NCI-H2171 (cell line): ENCODE data around the gene GJC2.

ENCODE experiments used
- DNase-seq: peaks from one replicate; lab custom pipeline; 2025; lab: John Stamatoyannopoulos, UW

GJC2 gene

DNA sequence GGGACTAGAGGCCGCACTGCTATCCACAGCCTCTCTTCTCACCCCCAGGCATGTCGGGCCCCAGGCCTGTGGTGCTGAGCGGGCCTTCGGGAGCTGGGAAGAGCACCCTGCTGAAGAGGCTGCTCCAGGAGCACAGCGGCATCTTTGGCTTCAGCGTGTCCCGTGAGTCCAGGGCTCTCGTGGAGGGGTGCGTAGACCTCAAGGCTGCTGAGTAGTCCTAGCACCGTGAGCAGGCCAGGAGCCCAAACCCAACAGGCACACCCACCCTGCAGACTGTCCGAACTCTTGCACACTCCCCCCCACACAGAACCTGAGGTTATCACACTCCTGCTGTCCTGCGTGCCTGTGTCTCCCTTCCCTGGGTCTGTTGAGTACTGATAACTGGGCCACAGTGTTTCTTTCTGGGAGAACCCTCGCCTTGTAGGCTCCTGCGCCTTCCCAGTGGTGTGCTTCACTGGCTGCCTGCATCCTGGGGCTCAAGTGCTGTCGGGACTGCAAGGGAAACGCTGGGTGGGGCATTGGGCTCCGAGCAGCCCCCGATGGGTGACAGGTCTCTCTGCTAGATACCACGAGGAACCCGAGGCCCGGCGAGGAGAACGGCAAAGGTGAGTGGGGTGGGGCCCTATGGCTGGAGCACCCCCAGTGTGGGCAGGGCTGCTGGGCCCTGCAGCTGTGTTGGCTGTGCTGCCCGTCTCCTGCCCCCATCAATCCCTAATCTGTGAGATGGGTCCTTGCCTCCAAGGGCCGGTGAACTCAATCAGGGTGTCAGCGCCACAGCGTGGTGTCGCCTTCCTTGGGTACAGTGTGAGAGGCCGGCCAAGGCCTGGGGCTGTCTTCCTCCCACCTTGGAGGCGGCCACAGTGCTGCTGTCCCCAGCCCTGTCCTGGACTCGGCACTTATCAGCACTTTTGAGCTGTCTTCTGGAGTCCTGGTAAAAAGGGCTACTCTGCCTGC, 4.0 kb upstream of the GJC2 start:
- no peak for DNase-seq

DNA sequence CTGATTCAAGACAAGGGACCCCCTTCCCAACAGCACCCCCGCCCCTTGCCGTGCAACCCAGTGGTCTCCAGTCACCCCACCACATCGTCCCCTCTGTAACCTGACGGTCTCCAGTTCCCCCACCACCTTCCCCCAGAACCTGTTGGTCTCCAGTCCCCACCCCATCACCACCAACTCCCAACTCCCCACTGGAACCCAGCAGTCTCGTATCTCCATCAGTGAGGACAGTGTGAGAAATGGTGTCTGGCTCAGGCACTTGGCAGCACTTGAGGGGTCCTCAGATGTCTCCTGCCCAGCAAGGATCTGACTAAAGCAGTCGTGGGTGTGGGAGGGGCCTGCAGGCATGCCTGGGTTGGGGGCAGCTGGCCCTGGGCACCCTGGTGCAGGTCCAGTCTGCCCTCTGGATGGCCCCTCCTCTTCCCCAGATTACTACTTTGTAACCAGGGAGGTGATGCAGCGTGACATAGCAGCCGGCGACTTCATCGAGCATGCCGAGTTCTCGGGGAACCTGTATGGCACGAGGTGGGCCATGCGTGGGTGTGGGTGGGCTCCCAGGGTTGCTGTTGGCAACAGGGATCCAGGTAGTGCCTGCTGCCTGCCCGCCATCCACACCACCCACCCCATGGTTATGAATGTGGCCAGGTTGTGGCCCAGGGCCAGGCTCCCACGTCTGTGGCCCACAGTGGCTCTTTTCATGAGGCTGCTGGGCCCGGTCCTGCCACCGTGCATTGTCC, 3.1 kb upstream of the GJC2 start:
- DNase-seq = no peak

DNA sequence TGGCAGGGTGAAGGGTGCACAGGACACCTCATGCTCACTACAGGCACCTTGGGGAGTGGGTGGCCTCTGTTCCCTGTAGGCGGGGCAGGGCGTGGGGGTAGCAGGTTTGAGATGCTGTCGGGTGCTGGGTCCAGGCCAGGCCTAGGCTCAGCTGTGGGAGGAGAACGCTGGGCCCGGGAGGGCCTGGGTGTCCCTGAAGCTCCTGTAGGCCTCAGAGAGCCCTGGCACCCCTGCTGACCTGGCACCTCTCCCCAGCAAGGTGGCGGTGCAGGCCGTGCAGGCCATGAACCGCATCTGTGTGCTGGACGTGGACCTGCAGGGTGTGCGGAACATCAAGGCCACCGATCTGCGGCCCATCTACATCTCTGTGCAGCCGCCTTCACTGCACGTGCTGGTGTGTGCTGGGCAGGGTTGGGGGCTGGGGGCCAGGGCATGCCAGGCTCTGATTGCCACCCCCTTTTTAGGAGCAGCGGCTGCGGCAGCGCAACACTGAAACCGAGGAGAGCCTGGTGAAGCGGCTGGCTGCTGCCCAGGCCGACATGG, 2.5 kb upstream of the GJC2 start:
- DNase-seq = no peak

DNA sequence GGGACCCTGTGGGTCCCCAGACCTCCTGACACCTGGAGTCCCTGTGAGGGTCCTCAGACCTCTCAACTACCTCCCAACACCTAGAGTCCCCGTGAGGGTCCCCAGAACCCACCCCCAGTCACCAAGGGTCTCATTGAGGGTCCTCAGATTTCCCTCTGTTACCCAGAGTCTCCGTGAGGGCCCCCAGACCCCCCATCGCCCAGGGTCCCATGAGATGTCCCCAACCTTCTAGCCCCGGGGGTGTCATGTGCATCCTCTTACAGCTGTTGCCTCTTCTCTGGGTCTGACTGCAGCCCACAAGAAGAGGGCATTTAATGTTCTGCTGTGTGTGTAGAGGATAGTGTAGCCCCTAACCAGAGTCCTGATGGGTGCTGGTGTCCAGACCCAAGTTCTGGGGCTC, 2.0 kb upstream of the GJC2 start:
- DNase-seq = no peak

DNA sequence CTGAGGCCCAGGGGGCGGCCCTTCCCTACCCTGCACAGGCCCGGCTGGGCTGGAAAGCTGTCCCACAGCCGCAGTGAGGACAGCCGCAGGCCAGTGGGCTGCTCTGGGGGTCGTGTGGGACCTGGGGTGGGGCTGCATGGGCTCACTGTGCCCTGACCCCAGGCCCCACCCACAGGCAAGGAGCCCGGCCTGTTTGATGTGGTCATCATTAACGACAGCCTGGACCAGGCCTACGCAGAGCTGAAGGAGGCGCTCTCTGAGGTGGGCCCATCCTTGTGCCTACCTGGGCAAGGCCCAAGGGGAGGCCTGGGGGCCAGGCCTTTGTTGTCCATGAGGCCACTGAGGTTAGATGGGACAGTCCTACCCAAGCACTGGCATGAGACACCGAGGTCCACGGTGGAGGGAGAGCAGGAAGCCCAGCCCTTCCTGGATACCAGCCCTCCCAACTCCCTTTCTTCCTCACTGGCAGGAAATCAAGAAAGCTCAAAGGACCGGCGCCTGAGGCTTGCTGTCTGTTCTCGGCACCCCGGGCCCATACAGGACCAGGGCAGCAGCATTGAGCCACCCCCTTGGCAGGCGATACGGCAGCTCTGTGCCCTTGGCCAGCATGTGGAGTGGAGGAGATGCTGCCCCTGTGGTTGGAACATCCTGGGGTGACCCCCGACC, 1.4 kb upstream of the GJC2 start:
- DNase-seq = no peak

DNA sequence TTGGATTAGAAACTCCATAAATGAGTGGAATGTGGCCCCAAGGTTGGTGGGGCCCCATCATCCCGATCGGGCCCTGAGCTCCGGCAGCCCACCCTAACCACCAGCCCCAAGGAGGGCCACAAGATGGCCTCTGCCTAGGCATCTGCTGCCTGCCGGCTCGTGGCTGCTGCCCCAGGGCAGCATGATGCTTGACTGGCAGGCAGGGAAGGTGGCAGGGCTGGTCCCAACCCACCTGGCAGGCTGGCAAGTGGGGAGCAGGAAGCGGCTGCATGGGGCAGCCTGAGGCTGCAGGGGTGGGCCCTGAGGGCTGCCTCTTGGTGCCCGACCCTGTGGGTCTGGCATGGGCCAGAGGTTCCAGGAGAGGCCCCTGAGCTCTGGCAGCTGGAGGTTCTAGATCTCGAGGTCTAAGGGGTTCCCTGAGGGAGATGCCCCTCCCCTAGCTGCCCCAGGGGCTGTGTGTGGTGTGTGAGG, 760 bp upstream of the GJC2 start:
- DNase-seq = no peak

DNA sequence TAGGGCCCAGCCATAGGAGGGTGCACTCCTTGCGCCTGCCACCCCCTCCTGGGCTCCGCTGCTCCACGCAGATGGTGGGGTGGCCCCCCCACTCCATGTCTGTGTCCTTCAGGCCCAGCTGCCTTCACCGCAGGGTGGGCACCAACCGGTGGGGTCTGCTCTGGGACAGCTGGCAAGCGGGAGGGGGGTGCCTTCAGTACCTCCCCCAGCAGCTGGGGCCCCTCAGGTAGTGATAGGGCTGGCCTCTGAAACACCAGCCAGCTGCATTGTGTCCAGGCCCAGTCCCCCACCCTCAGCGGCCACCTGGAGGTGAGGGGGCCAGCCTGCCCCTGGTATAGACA, 360 bp downstream of the GJC2 start:
- no peak for DNase-seq

DNA sequence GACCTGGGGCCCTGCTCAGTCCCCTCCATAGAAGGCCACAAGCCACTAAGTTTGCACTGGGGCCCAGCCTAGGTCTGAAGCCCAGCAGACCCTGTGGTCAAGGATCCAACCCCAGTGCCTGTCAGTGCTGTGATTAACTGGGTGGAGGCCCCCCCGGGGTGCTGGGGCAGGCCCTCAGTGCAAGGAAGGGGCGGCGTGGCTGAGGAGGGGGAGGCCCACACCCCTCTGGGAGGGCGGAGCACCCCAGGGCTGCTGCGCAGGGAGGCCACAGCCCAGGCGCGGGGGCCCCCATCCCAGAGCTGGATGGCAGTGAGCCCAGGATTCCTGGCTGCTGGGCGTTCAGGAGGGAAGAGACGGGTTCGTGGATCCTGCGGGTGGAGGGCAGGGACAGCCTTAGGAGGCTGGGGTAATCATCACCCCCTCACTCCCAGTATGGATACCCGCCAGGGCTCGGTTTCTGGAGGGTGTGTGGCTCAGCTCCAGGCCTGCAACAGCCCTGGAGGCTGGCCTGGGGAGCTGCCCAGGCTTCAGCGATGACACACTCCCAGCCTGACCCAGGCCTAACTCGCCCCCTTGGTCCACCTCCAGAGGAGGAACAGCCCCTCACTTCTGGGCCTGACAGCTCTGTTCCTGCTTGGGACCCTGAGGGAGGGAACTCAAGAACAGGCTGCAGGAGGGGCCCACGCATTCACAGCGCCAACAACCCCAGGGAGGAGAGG, 890 bp downstream of the GJC2 start:
- DNase-seq = no peak

DNA sequence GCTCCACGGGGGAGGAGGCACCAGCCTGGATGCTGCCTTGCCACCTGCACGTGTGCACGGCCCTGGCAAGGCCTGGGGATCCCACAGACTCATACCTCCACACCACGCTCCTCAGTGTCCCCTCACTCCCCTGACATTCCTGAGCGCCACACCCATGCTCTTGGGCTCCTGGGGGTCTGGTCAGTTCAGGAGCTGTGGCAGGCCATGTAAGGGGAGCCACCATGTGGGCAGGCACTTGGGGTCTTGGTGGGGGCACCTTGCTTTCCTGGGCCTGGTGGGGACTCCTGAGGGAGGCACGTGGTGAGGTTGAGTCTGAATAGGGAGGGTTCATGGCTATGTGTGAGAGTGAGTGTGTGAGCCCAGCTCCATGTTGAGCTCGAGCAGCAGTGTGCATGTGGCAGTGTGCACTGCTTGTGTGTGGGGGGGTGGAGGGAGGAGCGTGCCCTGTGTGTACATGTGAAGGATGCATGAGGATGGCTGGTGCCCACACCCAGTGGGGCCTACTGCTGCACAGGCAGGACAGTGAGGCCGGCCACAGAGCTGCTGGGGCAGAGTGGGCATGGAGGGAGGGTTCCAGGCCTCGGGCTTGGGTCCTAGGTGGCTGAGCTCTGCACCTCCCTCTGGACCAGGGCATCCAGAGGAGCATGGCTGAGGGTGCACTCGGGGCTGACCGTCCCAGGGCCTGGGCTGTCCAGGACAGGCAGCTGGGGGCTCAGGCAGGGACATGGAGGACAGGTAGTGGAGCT, 1.6 kb downstream of the GJC2 start:
- DNase-seq = no peak

DNA sequence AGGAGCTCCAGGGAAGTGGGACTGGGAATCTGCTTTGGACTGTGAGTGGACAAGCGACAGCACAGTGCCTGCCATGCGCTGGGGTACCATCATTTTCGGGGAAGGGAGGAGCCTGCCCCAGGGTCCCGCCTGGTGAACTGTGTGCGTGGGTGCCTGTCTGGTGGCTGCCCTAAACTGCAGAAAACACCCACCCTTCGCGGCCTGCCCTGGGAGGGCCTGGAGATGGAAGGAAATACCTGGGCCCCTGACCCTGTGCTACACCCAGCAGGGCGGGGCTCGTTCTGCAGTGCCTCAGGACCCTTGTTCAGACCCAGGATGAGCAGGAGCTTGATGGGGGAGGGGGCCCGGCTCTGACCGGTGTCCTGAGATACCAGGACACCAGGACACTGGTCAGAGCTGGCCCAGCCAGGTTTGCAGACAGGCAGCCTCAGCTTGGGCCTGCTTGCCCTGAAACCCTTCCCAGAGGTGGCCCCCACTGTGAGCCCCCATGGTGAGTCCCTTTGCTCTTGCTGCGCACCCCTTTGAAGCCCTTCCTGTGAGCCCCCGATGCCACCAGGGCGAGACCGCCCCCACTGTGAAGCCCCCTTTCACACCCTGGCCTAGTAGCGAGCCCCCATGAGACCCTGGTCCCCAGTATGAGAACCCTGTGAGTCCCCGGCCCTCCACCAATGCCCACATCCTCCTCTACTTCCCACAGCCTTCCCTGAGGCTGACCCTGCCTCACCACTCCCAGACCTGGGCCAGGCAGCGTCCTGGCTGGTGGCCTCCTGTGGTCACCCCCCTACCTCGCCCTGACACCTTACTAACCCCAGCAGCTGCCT, 2.6 kb downstream of the GJC2 start:
- DNase-seq = no peak

DNA sequence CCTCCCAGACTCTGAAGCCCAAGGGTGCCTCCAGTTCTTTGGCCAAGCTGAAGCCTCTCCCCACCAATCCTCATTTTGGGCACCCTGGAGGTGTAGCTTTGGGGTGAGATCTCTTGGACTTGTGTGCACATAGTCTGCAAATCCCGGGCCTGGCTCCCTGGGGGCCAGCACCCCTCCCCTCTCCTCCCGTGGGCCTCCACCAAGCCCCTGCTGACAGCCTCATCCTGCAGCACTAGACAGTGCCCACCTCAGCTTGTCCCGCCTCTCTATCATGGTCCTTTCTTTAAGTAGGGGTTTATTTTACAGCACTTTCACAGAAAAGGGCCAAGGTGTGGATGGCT, 3.2 kb downstream of the GJC2 start:
- DNase-seq = no peak

DNA sequence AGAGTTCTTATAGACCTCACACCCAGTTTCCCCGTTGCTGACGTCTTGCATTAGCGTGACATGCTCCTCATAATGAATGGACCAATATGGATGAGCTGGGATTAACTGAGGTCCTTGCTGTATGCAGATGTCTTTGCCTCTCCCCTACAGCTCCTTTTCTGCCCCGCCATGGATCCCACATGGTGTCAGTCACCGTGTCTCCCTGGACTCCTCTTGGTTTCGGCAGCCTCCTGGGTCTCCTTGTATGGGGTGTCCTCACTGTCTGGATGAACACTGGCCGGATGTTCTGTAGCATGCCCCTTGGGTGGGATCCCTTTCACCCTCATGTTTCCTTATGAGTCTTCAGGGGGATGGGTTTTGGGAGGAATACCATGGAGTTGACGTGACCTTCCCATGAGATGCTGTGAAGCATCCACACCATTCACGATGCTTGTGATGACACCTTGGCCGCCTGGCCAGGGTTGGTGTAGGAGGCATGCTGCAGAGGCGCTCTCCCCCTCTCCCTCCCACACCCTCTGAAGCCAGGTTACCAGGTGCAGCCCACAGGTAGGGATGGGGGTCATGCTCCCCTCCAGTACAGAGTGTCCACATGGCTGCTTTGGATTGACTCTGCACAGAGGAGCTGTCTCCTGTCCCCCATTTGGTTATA, 4.4 kb downstream of the GJC2 start:
- DNase-seq = no peak

DNA sequence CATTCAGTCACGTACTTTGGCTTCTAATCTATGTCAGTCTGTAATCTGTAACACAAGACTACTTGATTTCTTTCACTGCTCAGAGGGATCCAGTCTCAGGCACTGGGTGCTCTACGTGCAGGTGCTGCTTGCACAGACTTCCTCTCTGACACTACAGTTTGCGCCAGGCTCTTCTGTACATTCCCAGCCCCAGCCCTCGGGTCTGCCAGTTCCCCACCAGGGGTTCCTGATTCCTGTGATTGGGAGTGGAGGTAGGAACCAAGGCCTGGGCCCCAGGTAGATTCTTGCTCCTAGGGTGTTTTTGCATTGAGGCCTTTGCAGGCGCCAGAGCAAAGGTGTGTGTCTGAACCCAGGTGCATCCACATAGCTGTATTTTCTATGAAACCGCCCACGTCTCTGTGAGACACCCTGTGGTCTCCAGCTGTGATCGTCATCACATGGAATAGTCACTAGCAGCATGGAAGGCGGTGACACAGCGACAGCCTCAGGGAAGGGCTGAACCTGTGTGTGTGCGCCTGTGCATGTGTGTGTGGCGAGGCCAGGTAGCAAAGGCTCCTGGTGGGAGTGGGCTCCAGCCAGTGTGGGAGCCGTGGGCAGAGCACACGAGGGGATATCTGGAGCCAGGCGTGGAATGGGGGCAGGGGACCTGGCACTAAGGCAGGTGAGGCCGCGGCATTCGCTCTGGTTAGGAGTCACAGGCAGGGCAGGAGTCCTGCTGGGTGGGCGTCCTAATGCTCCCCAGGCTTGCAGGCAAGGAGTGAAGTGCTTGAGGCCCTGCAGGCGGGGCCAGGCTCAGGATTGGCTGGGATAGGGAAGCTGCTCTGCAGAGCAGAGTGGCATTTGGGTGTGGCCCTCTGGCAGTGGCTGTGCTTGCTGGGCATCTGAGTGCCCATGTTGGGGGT, 5.2 kb downstream of the GJC2 start:
- DNase-seq = no peak

DNA sequence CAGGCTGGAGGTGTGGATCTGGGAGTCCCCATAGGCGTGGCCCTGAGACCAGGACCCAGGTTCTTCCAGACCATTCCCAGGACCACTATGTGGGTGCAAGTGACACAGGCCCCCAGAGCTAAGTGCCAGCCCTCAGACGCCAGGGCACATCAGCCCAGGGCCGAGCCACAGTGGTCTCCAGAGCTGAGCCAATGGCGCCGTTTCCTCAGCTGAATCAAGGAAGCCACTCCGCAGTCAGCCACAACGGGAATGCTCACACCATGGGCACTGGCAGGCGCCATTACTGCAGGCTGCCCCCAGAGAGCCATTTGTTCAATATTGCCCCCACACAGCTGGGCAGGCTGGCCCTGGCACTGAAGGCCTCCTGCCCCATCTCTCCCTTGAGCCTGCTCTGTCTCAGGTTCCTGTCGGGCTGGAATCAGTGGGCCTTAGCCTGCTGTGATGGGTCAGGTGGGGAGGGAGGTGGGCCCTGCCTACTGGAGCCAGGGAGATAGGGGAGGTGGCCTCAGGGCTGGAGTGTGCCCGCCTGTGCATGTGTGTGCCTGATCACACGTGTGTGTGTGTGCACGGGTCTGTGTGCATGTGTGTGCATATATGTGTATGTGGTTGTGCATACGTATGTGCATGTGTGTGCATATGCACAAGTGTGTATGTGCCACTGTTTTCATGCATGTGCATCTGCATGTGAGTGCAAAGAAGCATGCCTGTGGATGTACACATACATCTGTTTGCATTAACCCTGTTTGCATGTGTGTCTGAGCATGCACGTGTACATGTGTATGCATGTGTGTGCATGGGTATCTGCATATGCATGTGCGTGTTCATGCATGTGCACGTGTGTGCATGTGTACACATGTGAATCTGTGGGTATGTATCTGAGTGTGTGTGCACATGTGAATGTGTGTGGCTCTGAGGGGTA, 6.1 kb downstream of the GJC2 start:
- DNase-seq = no peak

DNA sequence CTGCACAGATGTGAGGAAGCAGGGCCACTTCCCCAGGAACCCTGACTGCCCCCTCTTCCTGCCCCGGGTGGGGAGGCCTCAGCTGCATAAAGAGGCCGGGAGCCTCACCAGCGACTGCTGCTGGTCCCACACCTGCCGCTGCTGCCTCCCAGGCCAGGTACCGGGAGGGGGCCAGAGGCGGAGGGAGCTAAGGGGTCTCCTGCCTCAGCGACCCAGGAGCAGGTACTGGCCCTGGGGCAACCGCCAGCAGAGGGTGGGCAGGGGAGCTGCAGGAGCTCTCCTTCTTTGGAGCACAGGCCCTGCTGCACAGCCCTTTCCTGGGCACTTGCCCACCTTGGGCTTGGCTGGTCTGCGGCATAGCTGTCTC, 6.8 kb downstream of the GJC2 start:
- no peak for DNase-seq

DNA sequence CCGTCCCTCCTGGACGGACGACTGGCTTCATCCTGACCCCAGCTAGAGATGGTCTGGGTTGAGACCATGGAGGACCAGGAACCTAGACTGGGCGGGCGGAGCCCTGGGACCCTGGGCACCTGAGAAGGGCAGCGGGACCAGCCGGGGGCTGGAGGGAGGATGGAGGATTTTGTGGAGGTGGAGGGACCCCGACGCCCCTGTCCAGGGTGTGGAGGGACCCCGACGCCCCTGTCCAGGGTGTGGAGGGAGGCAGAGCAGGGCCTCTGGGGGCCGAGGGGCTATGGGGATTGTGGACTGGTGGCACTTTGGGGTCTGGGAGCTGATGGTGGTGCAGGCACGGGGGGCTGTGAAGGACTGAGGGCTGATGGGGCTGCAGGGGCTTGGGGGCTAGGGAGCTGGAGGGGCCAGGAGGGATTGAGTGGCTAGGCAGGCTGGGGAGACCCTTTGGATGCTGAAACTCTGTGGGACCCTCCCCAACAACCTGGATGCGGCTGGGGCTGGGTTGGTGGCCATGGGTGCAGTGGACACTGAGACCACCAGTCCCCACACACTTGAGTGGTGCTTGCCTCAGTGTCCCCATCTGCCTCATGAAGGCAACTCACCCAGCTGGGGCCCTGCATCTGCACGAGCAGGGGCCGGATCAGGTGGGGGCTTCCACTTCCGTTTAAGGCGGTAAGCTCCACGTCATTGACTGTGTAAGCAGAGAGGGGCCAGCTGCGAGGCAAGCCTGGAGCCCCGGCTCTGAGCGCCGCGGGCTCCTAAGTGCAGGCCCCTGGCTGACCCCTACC, 7.4 kb downstream of the GJC2 start:
- no peak for DNase-seq

DNA sequence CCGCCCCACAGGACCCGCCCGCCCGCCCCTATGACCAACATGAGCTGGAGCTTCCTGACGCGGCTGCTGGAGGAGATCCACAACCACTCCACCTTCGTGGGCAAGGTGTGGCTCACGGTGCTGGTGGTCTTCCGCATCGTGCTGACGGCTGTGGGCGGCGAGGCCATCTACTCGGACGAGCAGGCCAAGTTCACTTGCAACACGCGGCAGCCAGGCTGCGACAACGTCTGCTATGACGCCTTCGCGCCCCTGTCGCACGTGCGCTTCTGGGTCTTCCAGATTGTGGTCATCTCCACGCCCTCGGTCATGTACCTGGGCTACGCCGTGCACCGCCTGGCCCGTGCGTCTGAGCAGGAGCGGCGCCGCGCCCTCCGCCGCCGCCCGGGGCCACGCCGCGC, 8.0 kb downstream of the GJC2 start:
- DNase-seq = no peak
